Thyroid gland (tissue), 4 donors: ENCODE measurements around the gene WDR81. TPM values are rescaled to one million over a fixed set of nuclear protein-coding genes. Genes with fewer than 3 reads are reported as not detected.
"Not testable (repeated sequence)": the region's sequence is repeated elsewhere in the genome, so short reads cannot be mapped to it uniquely, and the experiment has no call there.

Source experiments
- DNase-seq, 2 donors: peaks; one replicate each; pipeline ENCODE4 v3.0.0-alpha.2; 2019
- H3K27ac ChIP-seq, 3 donors: fragments of 200-600 bp; sonication (generic); 1 replicate in 2 of 3; 2 replicates in 1 of 3; pipeline ENCODE4 v1.5.1; 2016 to 2019; ENCODE audit warnings: mild to moderate bottlenecking in 1 of 3, moderate library complexity in 1 of 3
- H3K27me3 ChIP-seq: fragments of 200-600 bp; sonication (generic); one replicate; pipeline ENCODE4 v1.5.1; 2019
- H3K36me3 ChIP-seq, 2 donors: fragments of 200-600 bp; sonication (generic); one replicate each; pipeline ENCODE4 v1.5.1; 2016 to 2019
- H3K4me1 ChIP-seq, 2 donors: fragments of 200-600 bp; sonication (generic); one replicate each; pipeline ENCODE4 v1.5.1; 2017 to 2019
- H3K4me3 ChIP-seq, 3 donors: fragments of 200-600 bp; sonication (generic); replicated peaks in 1 of 3; 1 replicate in 2 of 3; 2 replicates in 1 of 3; pipeline ENCODE4 v1.5.1; 2016; ENCODE audit warnings: mild to moderate bottlenecking in 1 of 3
- H3K9me3 ChIP-seq: fragments of 200-600 bp; sonication (generic); one replicate; pipeline ENCODE4 v1.5.1; 2017
- POLR2A ChIP-seq, 2 donors: fragments of 450-650 bp; IDR thresholded peaks; one replicate each; pipeline ENCODE4 v1.6.1; 2017; ENCODE audit warnings: antibody characterized with exemption in 2 of 2, mild to moderate bottlenecking in 2 of 2, moderate library complexity in 1 of 2
- WGBS, 2 donors: methylation state at CpG; one replicate each; pipeline ENCODE4 v1.1.5; 2017; 5-methylcytosine and 5-hydroxymethylcytosine counted together
- intact Hi-C: fragments of 100-400 bp; cut with DNase I; formaldehyde crosslinking; loops from one replicate; pipeline ENCODE4 v1.15.1; 2023
- total RNA-seq, 4 donors: library from RNA; depleted of rRNA; stranded (reverse); fragments of >200 nt; gene quantifications; one replicate each; pipeline ENCODE4 v1.2.3, GENCODE V29; 2016
- TF ChIP-seq, protein P1 (sequence below), 6 experiments: fragments of 200-600 bp in 3 of 6; fragments of 450-650 bp in 3 of 6; sonication (generic) in 3 of 6; IDR thresholded peaks; one replicate each; pipeline ENCODE4 v1.5.1; 2016 to 2019; ENCODE audit warnings: antibody characterized with exemption in 6 of 6, mild to moderate bottlenecking in 2 of 6, inconsistent platforms in 1 of 6, moderate library complexity in 1 of 6

WDR81 gene
- total RNA-seq, 4 donors from 2014 or later = 25.6 to 31.0 (median 30.3) TPM

- TF ChIP-seq, protein P1, sequence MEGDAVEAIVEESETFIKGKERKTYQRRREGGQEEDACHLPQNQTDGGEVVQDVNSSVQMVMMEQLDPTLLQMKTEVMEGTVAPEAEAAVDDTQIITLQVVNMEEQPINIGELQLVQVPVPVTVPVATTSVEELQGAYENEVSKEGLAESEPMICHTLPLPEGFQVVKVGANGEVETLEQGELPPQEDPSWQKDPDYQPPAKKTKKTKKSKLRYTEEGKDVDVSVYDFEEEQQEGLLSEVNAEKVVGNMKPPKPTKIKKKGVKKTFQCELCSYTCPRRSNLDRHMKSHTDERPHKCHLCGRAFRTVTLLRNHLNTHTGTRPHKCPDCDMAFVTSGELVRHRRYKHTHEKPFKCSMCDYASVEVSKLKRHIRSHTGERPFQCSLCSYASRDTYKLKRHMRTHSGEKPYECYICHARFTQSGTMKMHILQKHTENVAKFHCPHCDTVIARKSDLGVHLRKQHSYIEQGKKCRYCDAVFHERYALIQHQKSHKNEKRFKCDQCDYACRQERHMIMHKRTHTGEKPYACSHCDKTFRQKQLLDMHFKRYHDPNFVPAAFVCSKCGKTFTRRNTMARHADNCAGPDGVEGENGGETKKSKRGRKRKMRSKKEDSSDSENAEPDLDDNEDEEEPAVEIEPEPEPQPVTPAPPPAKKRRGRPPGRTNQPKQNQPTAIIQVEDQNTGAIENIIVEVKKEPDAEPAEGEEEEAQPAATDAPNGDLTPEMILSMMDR (IDR thresholded peaks at IDR 0.05) = no peak
- no peak for TF ChIP-seq POLR2A (IDR thresholded peaks at IDR 0.05)
- Histone ChIP-seq H3K27me3 (no peaks in the 10 kb centered on the region), H3K36me3 (no peaks in the 10 kb centered on the region), H3K4me1 (peaks cover 6% of the 10 kb centered on the region in 2 donors), H3K4me3 (no peak overlapping the region), H3K9me3 (no peaks in the 10 kb centered on the region), H3K27ac (no peak overlapping the region)
- no peak for DNase-seq
- intact Hi-C loops = no loop called here
- 82 to 86% methylated on average over 7 of the region's 7 CpGs for WGBS, 2 donors
Observed at GRCh38 chr17:1705004-1705403, 19.5 kb upstream of the WDR81 start.

DNA sequence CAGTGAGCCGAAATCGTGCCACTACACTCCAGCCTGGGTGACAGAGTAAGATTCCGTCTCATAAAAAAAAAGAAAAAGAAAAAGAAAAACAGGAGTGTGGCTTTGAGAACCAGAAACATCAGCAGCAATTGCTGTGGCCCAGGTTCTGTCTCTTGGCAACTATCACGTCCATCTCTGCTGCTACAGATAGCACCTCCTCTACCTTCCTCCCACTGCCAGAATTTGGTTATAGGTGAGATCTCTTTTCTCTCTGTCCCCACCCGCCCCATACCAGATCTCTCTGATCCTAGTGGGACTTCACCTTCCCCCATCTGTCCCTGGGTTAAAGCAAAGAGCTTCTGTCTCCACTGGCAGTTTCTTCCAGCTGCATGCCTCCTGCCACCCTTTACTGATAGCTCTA is 17.4 kb upstream of the WDR81 start:
- intact Hi-C loops = no loop called here
- H3K4me1 ChIP-seq = peaks cover 14 to 17% of the 10 kb centered on the region in 2 donors
- TF ChIP-seq POLR2A (IDR thresholded peaks at IDR 0.05) = no peak
- TF ChIP-seq, protein P1 (IDR thresholded peaks at IDR 0.05) = no peak
- no peaks in the 10 kb centered on the region for H3K9me3 ChIP-seq
- H3K27me3 ChIP-seq = no peaks in the 10 kb centered on the region
- H3K4me3 ChIP-seq = no peak overlapping the region
- no peak overlapping the region for H3K27ac ChIP-seq
- no peak for DNase-seq
- 90 to 96% methylated on average over 5 of the region's 5 CpGs for WGBS, 2 donors
- peaks cover 4 to 5% of the 10 kb centered on the region in 2 donors for H3K36me3 ChIP-seq

- Histone ChIP-seq H3K4me1 (peaks cover 22 to 30% of the 10 kb centered on the region in 2 donors), H3K36me3 (peaks cover 19 to 23% of the 10 kb centered on the region in 2 donors)
- H3K9me3 ChIP-seq, DNase-seq, H3K27ac ChIP-seq, H3K4me3 ChIP-seq, intact Hi-C loops, H3K27me3 ChIP-seq: not testable (repeated sequence)
- WGBS, 2 donors = 93 to 96% methylated on average over 10 of the region's 10 CpGs
Observed at GRCh38 chr17:1708791-1709346, 15.6 kb upstream of the WDR81 start.

- TF ChIP-seq, protein P1 (IDR thresholded peaks at IDR 0.05) = no peak
- no peak for TF ChIP-seq POLR2A (IDR thresholded peaks at IDR 0.05)
- Histone ChIP-seq H3K9me3 (no peaks in the 10 kb centered on the region), H3K27ac (peak overlapping the region in 2 of 3 donors; percentile 58 to 71), H3K4me3 (peak overlapping the region in 1 of 3 donors; percentile 56), H3K27me3 (no peaks in the 10 kb centered on the region), H3K36me3 (peaks cover 19 to 24% of the 10 kb centered on the region in 2 donors), H3K4me1 (peaks cover 26 to 35% of the 10 kb centered on the region in 2 donors)
- 11 to 21% methylated on average over 5 to 8 of the region's 16 CpGs for WGBS, 2 donors
- no peak for DNase-seq
- intact Hi-C loops = no loop called here
Observed at GRCh38 chr17:1709403-1709951, 15.0 kb upstream of the WDR81 start.

- H3K4me1 ChIP-seq = peaks cover 26 to 35% of the 10 kb centered on the region in 2 donors
- intact Hi-C loops = loop anchor here (5.0 to 10.0 kb wide), 2 partner anchors 38 to 135 kb away; no protein-coding TSS in a partner anchor
Observed at GRCh38 chr17:1709971-1710806, 14.3 kb upstream of the WDR81 start, which contains the start of gene TLCD2. Gene TLCD2 (minus strand): TSS chr17:1710377. CDS start chr17:1710242, 135 bp downstream.

More at GRCh38 chr17:1709971-1710806, 14.3 kb upstream of the WDR81 start, which contains the start of gene TLCD2:
- H3K9me3 ChIP-seq = no peaks in the 10 kb centered on the region
- no peaks in the 10 kb centered on the region for H3K27me3 ChIP-seq
- peak within 1 kb of the TSS; percentile 56 to 62 (median 61) for H3K4me3 ChIP-seq
- DNase-seq = peak; percentile 63 to 69
- TF ChIP-seq, protein P1 (IDR thresholded peaks at IDR 0.05) = no peak
- peak in 1 of 2 donors; percentile 52 for TF ChIP-seq POLR2A (IDR thresholded peaks at IDR 0.05)
- H3K27ac ChIP-seq = peak within 1 kb of the TSS; percentile 58 to 71 (median 64)
- WGBS, 2 donors = 3 to 4% methylated on average over 14 to 26 of the region's 83 CpGs
- H3K36me3 ChIP-seq = peaks cover 19 to 24% of the 10 kb centered on the region in 2 donors
